ENCODE results near the gene LSG1. TPM values are rescaled to one million over a fixed set of nuclear protein-coding genes. Genes with fewer than 3 reads are reported as not detected.

LSG1 gene
- total and polyA plus RNA-seq, 9 of the 15 experiments (the other 6 are each of a cell fraction or from before 2014, with no cell fraction given) = 14.9 to 73.7 (median 46.7) TPM

- FAIRE-seq (no peak), DNase-seq (ENCODE audit: extremely low read depth in 1 of 4, low spot score in 3 of 4) (no peak)
- WGBS (ENCODE audit: insufficient coverage, low coverage, missing lambda C conversion rate) = 91% methylated on average over 14 of the region's 14 CpGs
These were observed 50.0 kb downstream of the LSG1 start for GRCh38 chr3:194621947-194622346.

More at GRCh38 chr3:194621947-194622346, 50.0 kb downstream of the LSG1 start:
- intact Hi-C loops (cut with micrococcal nuclease) = no loop called here
- H3K4me2 ChIP-seq (ENCODE audit: insufficient read depth, low read length) = no peak overlapping the region
- H3K9me1 ChIP-seq (ENCODE audit: control insufficient read depth, insufficient read depth, low read length) = no peaks in the 10 kb centered on the region
- ATAC-seq = no peak
- H3K9me3 ChIP-seq (replicated peaks; ENCODE audit: control insufficient read depth, insufficient read depth, low read depth, low read length) = peaks cover 3% of the 10 kb centered on the region
- H4K20me1 ChIP-seq (replicated peaks; ENCODE audit: control insufficient read depth, insufficient read depth, low read length) = peaks cover 5% of the 10 kb centered on the region; the same call in 1 of the 2 replicates
- H3K79me2 ChIP-seq (ENCODE audit: control insufficient read depth, insufficient read depth, low read length) = no peaks in the 10 kb centered on the region
- ChIA-PET POLR2A (interaction anchor here (0.6 kb wide), 1 partner anchor 949 kb away, joined by 3 read pairs; no protein-coding TSS in a partner anchor), CTCF (ENCODE audit: low intra/inter-chr PET ratio) (interaction anchor here (0.6 kb wide), 1 partner anchor 936 kb away, joined by 3 read pairs; no protein-coding TSS in a partner anchor)
- no TSS peak for BruUV-seq (replicated peaks)
- H3K4me3 ChIP-seq = no peak overlapping the region
- in situ Hi-C loops (cut with MboI) = no loop called here
- H3K27me3 ChIP-seq (ENCODE audit: control insufficient read depth in 2 of 2, insufficient read depth in 2 of 2, low read length in 2 of 2) = no peaks in the 10 kb centered on the region
- H3K9ac ChIP-seq (ENCODE audit: insufficient read depth in 1 of 2, low read depth in 2 of 2, low read length in 2 of 2) = no peak overlapping the region
- H3K4me1 ChIP-seq (replicated peaks in 1 of 2; ENCODE audit: control insufficient read depth in 2 of 2, insufficient read depth in 2 of 2, low read length in 2 of 2) = peaks cover 11 to 37% of the 10 kb centered on the region in 2 experiments; a peak in 4 of 5 replicates
- no peak for TF ChIP-seq ZBTB43 (CRISPR knock-in tag; IDR thresholded peaks at IDR 0.05)
- no peak for TF ChIP-seq ZNF584 (CRISPR knock-in tag; IDR thresholded peaks at IDR 0.05; ENCODE audit: low read depth)
- no peak for TF ChIP-seq SRSF1 (IDR thresholded peaks at IDR 0.05; ENCODE audit: low read depth, low read length)
- TF ChIP-seq ERF (CRISPR knock-in tag; IDR thresholded peaks at IDR 0.05) = no peak
- no peak for TF ChIP-seq ZNF165 (CRISPR knock-in tag; IDR thresholded peaks at IDR 0.05; ENCODE audit: borderline replicate concordance)
- TF ChIP-seq CREB3L1 (IDR thresholded peaks at IDR 0.05; ENCODE audit: borderline replicate concordance, low read depth) = no peak
- TF ChIP-seq DEAF1 (CRISPR knock-in tag; IDR thresholded peaks at IDR 0.05) = no peak
- TF ChIP-seq GTF2A2 (tag; IDR thresholded peaks at IDR 0.05) = no peak
- no peak for TF ChIP-seq MTA2 (IDR thresholded peaks at IDR 0.05; ENCODE audit: low read depth)
- no peak for TF ChIP-seq XRCC3 (IDR thresholded peaks at IDR 0.05)
- TF ChIP-seq HNRNPL (IDR thresholded peaks at IDR 0.05; ENCODE audit: low read depth, low read length) = no peak
- TF ChIP-seq MCM7 (IDR thresholded peaks at IDR 0.05) = no peak
- no peak for TF ChIP-seq ZNF57 (CRISPR knock-in tag; IDR thresholded peaks at IDR 0.05)
- no peak for TF ChIP-seq POLR3A (IDR thresholded peaks at IDR 0.05; ENCODE audit: borderline replicate concordance, extremely low read depth, insufficient read depth, insufficient read length)
- no peak for TF ChIP-seq L3MBTL2 (IDR thresholded peaks at IDR 0.05)
- TF ChIP-seq PBX2 (CRISPR knock-in tag; IDR thresholded peaks at IDR 0.05; ENCODE audit: low read depth) = no peak
- no peak for TF ChIP-seq PBX2 (tag; conservative IDR thresholded peaks at IDR 0.05; ENCODE audit: low read depth)
- no peak overlapping the region for H2AFZ ChIP-seq (ENCODE audit: low read depth, low read length)
- peaks cover 17% of the 10 kb centered on the region; the same call in 2 of the 3 replicates for H3K36me3 ChIP-seq (ENCODE audit: control insufficient read depth, insufficient read depth, low read length)
- H3K27ac ChIP-seq (ENCODE audit: extremely low read depth, low read depth, low read length) = no peak overlapping the region

Measured in K562 (cell line).